Right lobe of liver (tissue), 6 donors: Measurements from ENCODE around the gene SEMA3A. TPM values are rescaled to one million over a fixed set of nuclear protein-coding genes. Genes with fewer than 3 reads are reported as not detected.
"Not testable (repeated sequence)": the region's sequence is repeated elsewhere in the genome, so short reads cannot be mapped to it uniquely, and the experiment has no call there.

ENCODE experiments used
- ATAC-seq, 4 donors: fragments of 200-7000 bp; cut with Tn5 transposase; one replicate each; pipeline ENCODE4 v1.9.1; 2020; ENCODE audit warnings: mild to moderate bottlenecking in 4 of 4, moderate library complexity in 4 of 4
- DNase-seq, 3 donors: peaks; one replicate each; pipeline ENCODE4 v3.0.0-alpha.2; 2020
- H3K27ac ChIP-seq, 3 donors: fragments of 200-600 bp; one replicate each; pipeline ENCODE4 v1.8.0; 2022
- H3K27me3 ChIP-seq, 2 donors: fragments of 200-600 bp; one replicate each; pipeline ENCODE4 v1.8.0; 2022
- H3K36me3 ChIP-seq, 4 donors: fragments of 200-600 bp; sonication (generic) in 1 of 4; one replicate each; pipeline versions ENCODE4 v1.5.1 to v1.8.0; 2017 to 2022; ENCODE audit warnings: control low read depth in 1 of 4
- H3K4me1 ChIP-seq, 4 donors: fragments of 200-600 bp; sonication (generic) in 1 of 4; one replicate each; pipeline versions ENCODE4 v1.5.1 to v1.8.0; 2017 to 2022; ENCODE audit warnings: control low read depth in 1 of 4
- H3K4me3 ChIP-seq, 3 donors: fragments of 200-600 bp; one replicate each; pipeline ENCODE4 v1.8.0; 2022
- H3K9me3 ChIP-seq, 4 donors: fragments of 200-600 bp; sonication (generic) in 1 of 4; one replicate each; pipeline versions ENCODE4 v1.5.1 to v1.8.0; 2017 to 2022; ENCODE audit warnings: control low read depth in 1 of 4
- CTCF ChIP-seq, 4 donors: fragments of 200-600 bp in 3 of 4; fragments of 450-650 bp in 1 of 4; IDR thresholded peaks; one replicate each; pipeline versions ENCODE4 v1.5.1 to v1.8.0; 2016 to 2022; ENCODE audit warnings: antibody characterized with exemption in 4 of 4, mild to moderate bottlenecking in 2 of 4
- POLR2A ChIP-seq: fragments of 450-650 bp; IDR thresholded peaks from one replicate; pipeline ENCODE4 v1.6.1; 2017; ENCODE audit warnings: antibody characterized with exemption, mild to moderate bottlenecking
- WGBS: methylation state at CpG from one replicate; pipeline ENCODE4 v1.1.6; 2018; ENCODE audit warnings: low coverage, low lambda C conversion rate; ENCODE audit not compliant: insufficient coverage; ENCODE audit errors: missing lambda C conversion rate; 5-methylcytosine and 5-hydroxymethylcytosine counted together
- intact Hi-C, 2 donors: fragments of 100-400 bp; cut with DNase I; formaldehyde crosslinking; loops; one replicate each; pipeline versions ENCODE4 v1.11.2 to v1.14.1; 2022
- total RNA-seq, 6 experiments: library from RNA; depleted of rRNA in 2 of 6; stranded (reverse); fragments of >200 nt in 2 of 6; fragmentation: NEBNext Ultra II Directional in 3 of 6; extraction: Animal tissue kit (Norgen Biotek cat#: 25700) in 3 of 6; gene quantifications; one replicate each; pipeline versions ENCODE4 v1.1.0 to v1.2.4, GENCODE V29; 2016 to 2023
- donor health status: DM: no; HTN: yes; CAD: no.
- donor health status: DM: no; HTN: no; CAD: no.
- donor health status: DM: no; HTN: no; CAD: no.
- donor health status: DM: no; HTN: yes; CAD: no.
- donor health status: DM: no; HTN: yes; CAD: no.

SEMA3A gene
- total RNA-seq, 6 experiments from 2014 or later, result 0.12 to 0.57 (median 0.29) TPM; not detected in 1

- ATAC-seq, result no peak
- Histone ChIP-seq H3K4me1 (no peaks in the 10 kb centered on the region), H3K4me3 (no peak overlapping the region), H3K36me3 (no peaks in the 10 kb centered on the region), H3K27me3 (no peaks in the 10 kb centered on the region), H3K27ac (no peak overlapping the region), H3K9me3 (no peaks in the 10 kb centered on the region)
- no peak for DNase-seq
- TF ChIP-seq CTCF (IDR thresholded peaks at IDR 0.05) (no peak), POLR2A (no peak)
- WGBS, result 36% methylated on average over 2 of the region's 2 CpGs
- intact Hi-C loops, result no loop called here
Measured at GRCh38 chr7:84224505-84224904, 29.9 kb upstream of the SEMA3A start.

GRCh38 chr7:84219310-84219709, 24.7 kb upstream of the SEMA3A start:
- H3K27me3 ChIP-seq, result no peaks in the 10 kb centered on the region
- no peaks in the 10 kb centered on the region for H3K4me1 ChIP-seq
- no peaks in the 10 kb centered on the region for H3K9me3 ChIP-seq
- H3K4me3 ChIP-seq, result no peak overlapping the region
- H3K36me3 ChIP-seq, result no peaks in the 10 kb centered on the region
- no peak for TF ChIP-seq CTCF (IDR thresholded peaks at IDR 0.05)
- no peak for TF ChIP-seq POLR2A
- DNase-seq (no peak), ATAC-seq (no peak)
- H3K27ac ChIP-seq, result no peak overlapping the region
- WGBS, result 81% methylated on average over 2 of the region's 2 CpGs
- intact Hi-C loops, result no loop called here

- H3K9me3 ChIP-seq, result no peaks in the 10 kb centered on the region
- no peak overlapping the region for H3K4me3 ChIP-seq
- TF ChIP-seq POLR2A (no peak), CTCF (IDR thresholded peaks at IDR 0.05) (no peak)
- no peak for ATAC-seq
- H3K27ac ChIP-seq, result no peak overlapping the region
- H3K27me3 ChIP-seq, result no peaks in the 10 kb centered on the region
- 14% methylated on average over 2 of the region's 2 CpGs for WGBS
- intact Hi-C loops, result no loop called here
- no peaks in the 10 kb centered on the region for H3K4me1 ChIP-seq
- H3K36me3 ChIP-seq, result no peaks in the 10 kb centered on the region
- DNase-seq, result no peak
Measured at GRCh38 chr7:84218681-84219080, 24.1 kb upstream of the SEMA3A start.

- no peak for DNase-seq
- 22% methylated on average over 1 of the region's 1 CpG for WGBS
- no peak for TF ChIP-seq CTCF (IDR thresholded peaks at IDR 0.05)
- TF ChIP-seq POLR2A, result no peak
- Histone ChIP-seq H3K36me3 (no peaks in the 10 kb centered on the region), H3K27ac (no peak overlapping the region), H3K27me3 (no peaks in the 10 kb centered on the region), H3K4me1 (no peaks in the 10 kb centered on the region), H3K9me3 (no peaks in the 10 kb centered on the region), H3K4me3 (no peak overlapping the region)
- intact Hi-C loops, result no loop called here
- ATAC-seq, result no peak
Measured at GRCh38 chr7:84216472-84216871, 21.9 kb upstream of the SEMA3A start.

- H3K36me3 ChIP-seq, DNase-seq, intact Hi-C loops, H3K9me3 ChIP-seq, H3K4me1 ChIP-seq, H3K4me3 ChIP-seq, H3K27me3 ChIP-seq, H3K27ac ChIP-seq, ATAC-seq: not testable (repeated sequence)
- 36% methylated on average over 4 of the region's 6 CpGs for WGBS
Measured at GRCh38 chr7:84214757-84215156, 20.2 kb upstream of the SEMA3A start.
